CD4-positive, alpha-beta T cell treated with Interleukin-21 for 1 hour (primary cell): Measurements from ENCODE around the gene KRTAP27-1.

Experiments
- DNase-seq: peaks from one replicate; pipeline ENCODE4 v3.0.0-alpha.2; 2020

Gene KRTAP27-1, protein sequence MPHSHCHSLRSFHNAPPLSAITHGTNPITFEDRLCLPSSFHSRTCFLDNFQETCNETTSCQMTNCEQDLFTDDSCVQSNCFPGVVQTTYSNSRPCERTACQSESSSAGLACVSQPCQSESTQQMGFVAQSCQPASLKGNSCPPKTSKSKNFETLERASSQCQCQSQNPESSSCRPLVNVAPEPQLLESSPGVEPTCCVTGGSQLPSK

DNA sequence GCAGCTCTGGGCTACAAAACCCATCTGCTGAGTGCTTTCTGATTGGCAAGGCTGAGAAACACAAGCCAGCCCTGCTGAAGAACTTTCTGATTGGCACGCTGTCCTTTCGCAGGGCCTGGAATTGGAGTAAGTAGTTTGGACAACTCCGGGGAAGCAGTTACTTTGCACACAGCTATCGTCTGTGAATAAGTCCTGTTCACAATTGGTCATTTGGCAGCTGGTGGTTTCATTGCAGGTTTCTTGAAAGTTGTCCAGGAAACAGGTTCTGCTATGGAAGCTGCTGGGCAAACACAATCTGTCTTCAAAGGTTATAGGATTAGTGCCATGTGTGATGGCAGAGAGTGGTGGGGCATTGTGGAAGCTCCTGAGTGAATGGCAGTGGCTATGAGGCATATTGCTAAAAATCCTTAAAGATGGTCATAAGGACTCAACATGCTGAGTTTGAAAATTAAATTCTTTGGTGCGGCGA lies at the start of gene KRTAP27-1:
Gene KRTAP27-1, minus strand, starts transcription at position 419 of the 469 bp plus-strand sequence. Its CDS starts 26 bp downstream, at position 393.
- no peak for DNase-seq

DNA sequence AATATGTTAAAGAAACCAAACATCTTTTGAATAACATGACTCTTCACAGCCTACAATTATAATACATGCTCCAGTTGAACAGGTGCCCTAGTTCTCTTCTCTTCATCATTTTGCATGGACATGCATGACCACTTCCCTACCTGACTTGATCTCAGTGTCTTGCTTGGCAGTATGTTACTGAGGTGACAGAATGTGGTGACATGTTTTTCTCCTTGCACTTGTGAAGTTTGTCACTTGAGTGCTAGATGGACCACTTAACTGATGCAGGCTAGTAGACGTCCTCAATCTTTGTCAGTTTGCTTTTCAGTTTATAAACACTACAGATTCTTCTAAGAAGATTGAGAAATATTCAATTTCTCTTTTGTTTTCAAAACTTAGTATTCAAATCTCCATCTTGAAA lies 44.7 kb upstream of the KRTAP27-1 start:
- DNase-seq, result no peak

DNA sequence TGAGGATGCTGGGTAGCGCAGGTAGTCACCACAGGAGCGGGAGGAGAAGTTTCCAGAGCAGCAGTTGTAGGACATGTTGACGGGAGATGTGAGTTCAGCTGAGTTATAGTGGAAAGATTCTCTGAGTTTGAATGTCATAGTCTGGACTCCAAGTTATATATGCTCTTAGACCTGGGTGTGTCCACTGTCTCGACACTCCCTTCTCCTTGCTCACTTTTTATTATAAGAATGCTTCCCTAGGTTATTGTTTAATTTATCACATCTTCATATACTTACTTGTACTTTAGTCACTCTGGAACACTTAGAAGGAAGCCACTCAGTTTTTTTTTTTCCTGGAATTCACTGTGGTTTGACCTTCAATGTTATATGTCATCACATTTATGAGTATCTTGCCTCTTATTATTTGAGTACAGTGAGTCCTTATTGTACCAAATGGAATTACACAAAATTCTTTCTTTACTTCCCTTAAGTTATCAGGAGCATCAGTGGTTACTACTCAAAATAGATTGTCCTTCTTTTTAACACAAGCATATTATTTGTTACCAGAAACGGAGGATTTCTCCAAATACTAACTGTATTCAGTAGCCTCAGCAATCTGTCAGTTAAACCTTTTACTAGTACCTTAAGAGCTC lies 34.8 kb upstream of the KRTAP27-1 start, which contains the start of gene KRTAP13-2:
Gene KRTAP13-2, minus strand, starts transcription at position 133 of the 632 bp plus-strand sequence. Its CDS starts 58 bp downstream, at position 75.
- DNase-seq, result no peak

DNA sequence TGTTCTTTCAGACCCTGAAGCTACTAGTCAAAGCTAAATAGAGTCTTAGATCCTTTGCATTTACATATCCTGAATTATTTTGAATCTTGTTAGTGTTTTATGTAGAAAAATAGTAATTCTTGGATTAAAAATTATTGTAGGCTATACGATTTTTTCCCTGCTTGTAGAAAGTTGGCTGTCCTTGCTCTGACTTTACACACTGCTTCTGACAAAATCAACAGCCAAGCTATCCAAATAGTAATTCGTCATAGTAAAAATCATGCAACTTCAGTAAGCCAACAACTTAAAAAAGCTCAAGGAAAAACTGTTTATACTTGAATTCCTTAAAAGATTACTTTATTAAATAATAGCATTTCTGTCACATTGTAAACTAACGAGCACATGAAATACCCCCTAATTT lies 18.4 kb upstream of the KRTAP27-1 start:
- no peak for DNase-seq

DNA sequence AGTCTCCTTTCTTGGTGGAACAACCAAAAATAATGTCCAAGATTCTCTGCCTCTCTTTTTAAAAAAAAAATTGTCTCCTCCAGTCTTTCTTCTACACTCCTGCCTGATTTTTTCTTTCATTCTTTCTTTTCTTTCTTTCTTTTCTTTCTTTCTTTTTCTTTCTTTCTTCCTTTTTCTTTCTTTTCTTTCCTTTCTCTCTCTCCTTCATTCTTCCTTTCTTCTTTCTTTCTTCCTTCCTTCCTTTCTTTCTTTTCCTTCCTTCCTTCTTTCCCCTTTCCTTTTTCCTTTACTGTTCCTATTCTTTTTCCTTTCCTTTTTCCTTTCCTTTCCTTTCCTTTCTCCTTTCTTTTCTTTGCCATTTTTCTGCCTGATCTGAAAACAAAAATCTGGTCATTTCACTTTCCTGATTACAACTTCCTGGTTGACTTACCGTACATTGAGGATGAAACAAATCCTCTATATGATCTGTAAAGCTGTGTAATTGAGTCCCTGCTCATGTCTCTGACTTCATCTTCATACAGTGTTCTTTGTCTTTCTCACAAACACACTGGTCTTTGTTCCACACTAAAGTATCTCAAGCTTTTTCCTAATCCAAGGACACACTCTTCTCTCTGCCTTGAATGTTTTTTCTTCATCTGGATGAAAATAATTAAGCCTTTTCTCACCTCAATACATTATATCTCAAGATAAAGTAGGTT lies 17.0 kb upstream of the KRTAP27-1 start:
- no peak for DNase-seq

DNA sequence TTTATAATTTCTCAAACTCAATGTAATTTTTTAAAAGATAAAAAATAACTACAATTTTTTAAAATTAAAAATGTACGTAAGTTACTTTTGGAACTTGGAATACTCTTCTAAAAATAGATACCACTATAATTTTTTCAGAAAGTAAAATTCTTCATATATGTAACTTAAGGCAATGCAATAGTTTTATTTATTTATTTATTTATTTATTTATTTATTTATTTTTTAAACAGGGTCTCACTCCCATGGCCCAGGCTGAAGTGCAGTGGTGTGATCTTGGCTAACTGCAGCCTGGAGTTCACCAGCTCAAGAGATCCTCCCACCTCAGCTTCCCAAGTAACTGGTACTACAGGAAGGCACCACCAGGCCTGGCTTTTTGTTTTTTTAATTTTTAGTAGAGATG lies 14.0 kb upstream of the KRTAP27-1 start:
- no peak for DNase-seq

DNA sequence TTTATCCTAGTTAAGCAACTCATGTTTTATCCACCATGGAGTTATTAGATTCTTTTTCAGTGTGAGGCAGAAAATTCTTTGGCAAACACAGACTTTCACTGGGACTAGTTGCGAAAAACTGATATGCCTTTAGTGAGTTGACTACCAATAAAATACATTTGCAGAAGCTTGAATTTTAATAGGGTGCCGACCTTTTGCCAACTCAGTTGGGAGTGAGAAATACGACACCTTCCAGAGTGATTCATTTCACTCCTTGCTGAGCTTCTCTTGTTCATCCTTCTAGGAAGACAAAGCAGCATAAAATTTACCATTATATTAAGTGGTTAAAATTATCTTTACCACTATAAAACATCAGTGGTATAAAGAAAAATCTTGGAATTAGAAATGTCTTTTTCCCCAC lies 12.1 kb upstream of the KRTAP27-1 start:
- no peak for DNase-seq

DNA sequence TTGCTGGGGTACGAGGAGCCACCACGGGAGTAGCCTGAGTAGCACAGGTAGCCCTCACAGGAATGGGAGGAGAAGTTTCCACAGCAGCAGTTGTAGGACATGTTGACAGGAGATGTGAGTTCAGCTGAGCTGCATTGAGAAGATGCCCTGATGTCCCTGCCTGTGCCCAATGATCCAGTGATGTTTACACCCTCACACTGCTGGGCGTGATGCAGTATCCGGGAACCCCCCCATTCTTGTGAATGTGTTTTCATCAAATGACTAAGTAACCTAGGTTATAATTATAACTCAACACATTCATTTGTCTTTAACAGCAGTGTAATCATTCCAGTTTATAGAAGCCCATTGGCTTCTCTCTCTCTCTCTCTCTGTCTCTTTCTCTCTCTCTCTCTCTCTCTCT lies 11.0 kb upstream of the KRTAP27-1 start, which contains the start of gene KRTAP23-1:
Gene KRTAP23-1, minus strand, starts transcription at position 101 of the 400 bp plus-strand sequence. Its CDS starts 0 bp downstream, at position 101.
- DNase-seq, result no peak

DNA sequence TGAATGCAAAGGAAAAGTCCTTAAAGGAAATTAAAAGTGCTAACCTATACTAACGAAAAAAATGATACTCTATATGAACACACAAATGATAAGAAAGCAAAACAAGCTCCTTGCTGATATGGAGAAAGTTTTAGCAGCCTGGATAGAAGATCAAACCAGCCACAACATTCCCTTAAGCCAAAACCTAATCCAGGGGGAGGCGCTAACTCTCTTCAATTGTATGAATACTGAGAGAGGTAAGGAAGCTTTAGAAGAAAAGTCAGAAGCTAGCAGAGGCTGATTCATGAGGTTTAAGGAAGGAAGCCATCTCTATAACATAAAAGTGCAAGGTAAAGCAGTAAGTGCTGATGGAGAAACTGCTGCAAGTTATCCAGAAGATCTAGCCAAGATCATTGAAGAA lies 7.5 kb upstream of the KRTAP27-1 start:
- no peak for DNase-seq

DNA sequence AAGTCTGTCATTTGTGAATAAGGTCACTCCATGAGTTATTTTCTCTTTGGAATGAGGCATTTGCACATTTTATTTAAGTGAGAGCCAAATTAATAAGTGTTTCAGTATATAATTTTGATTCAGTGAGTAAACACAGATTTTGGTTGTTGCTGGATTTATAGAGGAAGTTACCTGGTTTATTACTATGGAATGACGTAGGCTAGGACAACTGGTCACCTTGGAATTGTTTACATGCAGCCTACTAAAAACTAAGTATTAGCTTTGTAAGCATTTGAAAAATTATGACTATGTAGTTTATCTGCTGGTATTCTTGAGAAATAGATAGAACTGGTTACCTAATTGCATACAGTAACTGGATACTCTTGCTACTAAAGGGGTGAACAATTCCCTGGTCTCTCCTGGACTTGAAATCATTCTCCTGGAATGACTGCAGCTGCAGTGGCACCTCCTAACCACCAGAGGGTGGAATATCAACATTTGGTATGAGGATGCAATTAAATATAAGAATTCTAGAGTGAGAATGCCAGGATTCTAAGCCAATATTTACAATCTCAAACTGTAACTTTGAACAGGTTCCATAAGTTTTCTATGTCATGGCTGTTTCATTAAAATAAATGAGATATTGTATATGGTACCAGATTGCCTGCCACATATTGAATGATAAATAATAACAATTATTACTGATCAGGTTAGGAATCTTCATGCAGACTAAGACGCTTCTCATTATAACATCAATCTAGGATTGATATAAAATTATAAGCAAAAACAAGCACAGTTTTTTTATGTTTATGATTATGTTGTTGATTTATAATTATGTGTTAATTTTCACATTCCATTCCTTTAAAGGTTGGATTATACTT lies 3.5 kb upstream of the KRTAP27-1 start:
- peak; percentile 27 for DNase-seq

DNA sequence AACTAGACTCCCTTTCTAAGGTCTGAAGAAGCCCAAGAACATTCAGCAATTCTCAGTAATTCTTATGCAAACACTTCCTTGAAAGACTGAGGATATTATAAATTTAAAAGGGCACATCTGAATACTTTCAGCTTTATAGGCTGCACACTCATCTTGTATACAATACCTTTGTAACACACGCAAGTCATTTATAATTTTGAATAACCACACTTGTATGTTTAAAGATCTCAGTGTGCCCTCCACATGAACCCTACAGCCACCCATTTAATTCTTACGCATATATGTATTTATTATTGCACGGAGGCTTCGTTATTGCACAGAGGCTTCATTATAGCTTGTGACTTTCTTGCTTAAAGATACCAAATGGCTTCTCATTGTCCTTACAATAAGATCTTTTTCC lies 1.2 kb upstream of the KRTAP27-1 start:
- no peak for DNase-seq

DNA sequence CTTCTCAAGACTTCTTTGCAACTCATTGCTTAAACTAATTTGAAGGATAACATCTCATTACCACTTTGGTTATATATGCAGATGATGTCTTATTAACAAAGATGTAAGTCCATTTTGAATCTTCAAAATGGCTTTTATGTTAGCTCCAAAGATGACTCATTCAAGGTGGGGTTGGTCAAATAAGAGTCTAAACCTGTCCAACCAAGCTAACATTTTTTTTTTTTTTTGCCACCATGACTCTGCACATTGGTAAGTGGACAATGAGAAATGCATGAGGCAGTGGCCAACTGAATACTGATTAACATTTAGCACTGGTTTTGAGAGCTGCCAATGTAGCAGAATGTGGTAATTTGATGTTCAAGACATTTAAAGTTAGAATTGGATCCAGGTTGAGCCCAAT lies 278 bp upstream of the KRTAP27-1 start:
- no peak for DNase-seq

DNA sequence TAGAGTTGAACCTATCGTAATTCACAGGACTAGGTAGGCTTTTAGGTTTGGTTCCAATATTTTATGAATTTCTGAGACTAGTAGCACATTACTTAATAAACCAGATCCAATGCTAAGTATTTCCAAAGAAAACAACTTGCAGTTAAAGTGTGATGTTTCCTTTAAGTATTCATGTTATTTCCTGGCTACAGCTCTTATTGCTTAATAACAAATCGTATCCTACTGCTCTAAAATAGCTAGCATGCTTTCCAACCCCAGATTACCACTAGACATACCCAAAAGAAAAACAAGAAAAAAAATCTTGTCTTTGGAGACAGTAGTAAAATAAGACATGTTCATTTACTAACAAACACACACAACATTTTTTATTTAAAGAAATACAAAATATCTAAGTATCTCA lies 898 bp downstream of the KRTAP27-1 start:
- no peak for DNase-seq

DNA sequence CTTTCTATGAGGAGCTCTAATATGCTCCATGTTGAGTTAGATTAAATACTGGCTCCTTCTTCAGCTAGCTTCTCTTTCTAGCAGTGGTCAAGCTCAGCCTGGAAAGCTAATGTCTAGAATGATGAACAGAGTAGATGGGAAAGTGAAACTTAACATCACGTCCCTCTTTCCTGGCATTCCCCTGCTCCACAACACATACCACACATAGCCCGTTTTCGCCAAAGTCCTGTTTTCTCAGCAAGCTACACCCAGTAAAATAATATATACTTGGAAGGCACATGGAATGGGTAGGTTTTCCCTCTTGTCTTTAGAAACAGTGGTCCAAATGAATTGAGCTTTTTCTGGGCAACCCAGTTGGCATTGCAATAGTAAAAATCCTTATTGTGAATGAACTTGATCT lies 3.8 kb downstream of the KRTAP27-1 start:
- no peak for DNase-seq

DNA sequence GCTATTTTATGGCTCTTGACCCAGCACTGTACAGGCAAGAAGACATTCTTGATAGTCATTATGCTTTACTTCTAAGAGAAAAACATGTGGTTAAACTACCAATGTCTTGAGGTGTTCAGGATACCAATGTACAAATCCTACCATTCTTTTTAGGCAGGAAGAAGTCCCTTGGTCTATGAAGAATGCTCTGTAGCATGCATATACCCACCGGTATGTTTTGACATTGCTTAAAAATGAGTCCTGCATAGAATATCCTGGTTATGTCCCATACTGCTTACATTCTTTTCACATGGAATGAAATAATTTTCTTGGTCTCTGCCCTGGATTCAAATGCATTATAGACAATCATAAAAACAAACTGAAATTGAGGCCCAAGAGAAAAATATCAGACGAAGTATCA lies 4.8 kb downstream of the KRTAP27-1 start:
- no peak for DNase-seq

DNA sequence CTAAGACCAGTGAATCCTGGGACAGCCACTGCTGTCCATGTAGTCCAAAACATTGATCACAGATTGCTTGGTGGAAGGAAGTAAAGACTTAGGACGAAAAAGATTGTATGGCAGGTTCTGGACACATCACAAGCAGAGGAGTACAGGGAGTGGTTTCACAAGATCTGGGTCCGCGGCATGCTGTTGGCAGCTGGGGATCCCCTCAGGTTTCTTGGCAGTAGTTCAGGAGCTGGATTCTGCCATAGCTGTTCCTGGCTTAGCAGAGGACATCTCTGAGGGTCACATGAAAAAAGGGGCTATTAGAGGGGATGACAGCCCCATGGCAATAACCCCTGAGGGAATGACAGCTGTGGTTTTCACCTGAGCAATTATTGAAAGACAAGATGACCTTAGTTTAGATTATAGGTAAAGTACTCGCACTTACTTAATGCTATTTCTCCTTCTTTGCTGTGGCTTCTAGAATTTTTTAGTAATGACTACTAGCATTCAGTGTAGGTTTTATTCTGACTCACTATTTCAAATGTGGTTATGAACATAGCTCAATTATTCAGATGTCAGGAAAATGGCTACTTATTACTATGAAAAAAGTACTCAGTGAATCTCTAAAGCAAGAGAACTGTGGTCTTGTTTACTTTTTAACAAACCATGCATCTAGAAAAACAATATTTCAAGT lies 8.2 kb downstream of the KRTAP27-1 start:
- no peak for DNase-seq

DNA sequence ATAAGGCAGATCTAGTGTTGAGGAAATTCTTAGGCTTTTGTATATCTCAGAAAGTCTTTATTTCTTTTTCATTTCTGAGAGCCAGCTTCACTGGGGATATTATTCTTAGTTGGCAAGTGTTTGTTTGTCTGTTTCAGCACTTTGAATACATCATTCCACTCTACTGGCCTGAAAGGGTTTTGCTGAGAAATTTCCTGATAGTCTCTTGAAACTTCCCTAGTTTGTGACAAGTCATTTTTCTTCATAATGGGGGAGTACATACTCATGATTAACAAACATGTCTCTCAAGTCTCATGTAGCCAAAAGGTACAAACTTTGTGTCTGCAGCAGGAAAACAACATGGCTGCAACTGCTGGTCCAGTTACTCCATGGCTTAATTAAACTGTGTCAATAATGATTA lies 11.1 kb downstream of the KRTAP27-1 start:
- DNase-seq, result no peak

DNA sequence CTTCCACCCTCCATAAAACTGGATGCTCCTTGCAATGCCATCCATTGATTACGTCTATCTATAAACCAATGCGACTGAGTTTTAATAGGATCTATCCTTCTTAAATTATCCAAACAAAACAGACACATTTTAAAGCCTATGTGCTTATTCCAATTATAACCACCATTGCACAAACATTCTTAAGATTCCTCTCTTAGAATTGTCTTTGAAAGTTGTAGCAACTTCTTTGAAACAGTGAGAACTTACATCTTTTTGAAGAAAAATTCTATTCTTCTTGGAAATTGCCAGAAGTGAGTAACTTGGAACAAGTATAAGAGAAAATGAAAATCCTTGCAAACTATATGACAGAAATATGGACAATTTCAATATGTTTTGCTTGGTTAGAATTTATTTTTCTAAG lies 17.3 kb downstream of the KRTAP27-1 start, which contains the start of gene KRTAP26-1:
Gene KRTAP26-1, minus strand, starts transcription at position 101 of the 400 bp plus-strand sequence. CDS start 280 bp downstream, outside the sequence.
- DNase-seq, result no peak

DNA sequence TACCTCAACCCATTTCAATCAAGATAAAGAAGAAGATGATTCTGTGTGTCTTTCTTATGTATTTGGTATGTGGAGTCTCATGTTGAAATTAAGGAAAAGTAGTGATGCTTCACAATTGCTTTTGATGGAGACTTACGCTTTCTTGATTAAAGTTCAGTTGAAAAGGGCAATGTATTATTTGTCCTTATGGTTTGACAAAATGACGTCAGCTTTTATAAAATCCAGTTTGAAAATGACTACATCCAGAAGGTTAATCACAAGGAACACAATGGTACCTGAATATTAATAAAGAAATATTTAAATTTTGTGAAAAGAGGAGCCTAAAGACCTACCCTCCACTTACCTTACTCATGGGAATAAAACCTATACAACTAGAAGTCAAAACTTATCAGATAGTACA lies 21.8 kb downstream of the KRTAP27-1 start:
- no peak for DNase-seq

DNA sequence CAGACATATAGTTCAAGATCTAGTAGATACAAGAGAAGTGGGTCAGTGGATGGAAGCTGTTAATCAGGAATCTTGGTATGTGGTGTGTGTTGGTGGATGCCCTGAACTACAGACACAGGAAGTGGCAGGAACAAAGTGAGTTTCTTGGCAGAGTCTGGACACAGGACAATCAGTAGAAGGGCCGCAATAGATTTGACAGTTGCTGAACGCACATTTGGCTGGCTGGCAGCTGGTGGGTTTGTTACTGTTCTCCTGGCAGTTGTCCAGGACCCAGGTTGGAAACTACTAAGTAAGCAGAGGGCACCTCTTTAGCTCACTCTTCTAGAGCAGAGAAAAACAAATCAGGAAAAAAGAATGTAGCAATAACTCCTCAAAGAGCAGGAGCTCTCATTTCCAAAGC lies 30.6 kb downstream of the KRTAP27-1 start:
- no peak for DNase-seq

DNA sequence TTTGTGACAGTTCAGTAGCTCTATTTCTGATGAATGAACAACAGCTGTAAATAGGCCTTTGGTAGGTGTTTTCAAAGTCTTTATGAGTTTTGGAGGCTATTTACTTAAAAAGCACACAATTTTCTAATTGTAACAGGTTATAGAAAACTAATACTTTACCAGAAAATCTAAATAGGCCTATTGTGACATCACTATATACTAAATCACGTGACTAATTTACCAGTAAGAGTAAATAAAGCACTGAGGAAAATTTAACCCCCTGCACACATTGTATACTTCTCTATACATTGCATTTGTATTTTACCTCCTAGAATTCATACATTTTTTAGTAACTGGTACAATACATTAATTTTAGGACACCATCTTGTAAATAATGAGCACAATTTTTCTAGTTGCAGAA lies 32.4 kb downstream of the KRTAP27-1 start:
- DNase-seq, result no peak

DNA sequence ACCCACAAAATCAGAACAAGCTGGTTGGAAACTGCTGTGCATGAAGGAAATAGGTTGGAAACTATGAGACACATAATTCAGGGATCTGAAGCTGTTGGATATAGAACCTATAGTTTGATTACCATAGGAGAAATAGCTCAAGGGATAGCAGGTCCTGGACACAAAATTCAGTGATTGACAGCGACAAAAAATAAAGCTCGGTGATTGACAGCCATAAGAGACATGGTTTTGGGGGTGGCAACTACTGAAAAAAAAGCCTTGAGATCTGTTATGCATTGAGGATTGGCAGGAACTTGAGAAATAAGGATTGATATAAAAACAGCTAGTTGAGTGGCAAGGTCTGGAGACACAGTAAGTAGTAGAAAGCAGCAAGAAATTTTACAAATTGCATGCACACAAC lies 48.3 kb downstream of the KRTAP27-1 start, which contains the start of gene KRTAP25-1:
Gene KRTAP25-1, minus strand, starts transcription at position 300 of the 400 bp plus-strand sequence. Its CDS starts 24 bp downstream, at position 276.
- no peak for DNase-seq
